K562 (cell line): ENCODE results near the gene ACAA2.

Experiments
- EZH2 ChIP-seq: IDR thresholded peaks from 2 replicates; pipeline ENCODE4 v1.6.1; 2012; ENCODE audit warnings: low read depth, mild to moderate bottlenecking, inconsistent platforms, low read length, borderline replicate concordance
- TAF1 ChIP-seq: IDR thresholded peaks from 2 replicates; pipeline ENCODE4 v1.6.1; 2011; ENCODE audit warnings: mild to moderate bottlenecking, low read length, moderate library complexity; ENCODE audit not compliant: insufficient read depth, control insufficient read depth, severe bottlenecking; ENCODE audit errors: extremely low read depth

DNA sequence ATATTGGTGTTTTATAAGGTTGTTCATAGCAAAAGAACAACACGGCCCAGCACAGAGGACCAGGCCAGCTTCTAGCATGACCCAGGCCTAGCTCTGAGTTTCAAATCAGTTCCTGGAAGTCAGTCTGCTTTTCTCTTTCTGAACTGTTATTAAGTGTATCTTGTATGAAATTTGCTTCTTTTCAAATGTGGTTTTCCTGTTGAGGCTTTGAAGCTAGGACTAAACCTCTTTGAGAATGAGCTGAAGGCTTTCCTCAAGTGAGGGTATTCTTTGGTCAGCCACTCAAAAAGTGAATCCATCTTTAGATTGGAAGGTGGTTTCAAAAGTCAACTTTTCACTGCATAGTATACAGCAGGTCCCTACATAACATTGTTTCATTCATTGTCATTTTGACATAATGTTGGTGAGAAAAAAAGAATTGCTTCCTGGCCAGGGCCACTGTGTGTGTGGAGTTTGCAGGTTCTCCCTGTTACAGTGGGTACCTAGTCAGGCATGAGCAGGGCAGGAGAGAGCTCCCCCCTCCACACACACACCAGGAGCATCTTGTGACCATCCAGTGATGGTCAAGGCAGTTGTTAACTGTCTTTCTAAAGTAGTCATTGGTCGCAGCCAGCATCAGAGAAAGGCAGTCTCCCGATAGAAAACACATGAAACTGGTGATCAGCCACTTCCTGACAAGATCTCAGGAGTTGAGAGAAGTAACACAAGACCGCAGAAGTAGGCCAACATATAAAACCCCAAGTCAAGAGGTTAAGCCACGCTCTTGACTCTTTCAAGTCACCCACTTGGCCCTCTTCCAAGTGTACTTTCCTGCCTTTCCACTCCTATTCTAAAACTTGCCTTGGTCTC lies 6.7 kb upstream of the ACAA2 start:
- TF ChIP-seq TAF1 = no peak
- TF ChIP-seq EZH2 = no peak
